Activated CD8-positive, alpha-beta T cell treated with anti-CD3 and anti-CD28 coated beads, Interleukin-2, amount 10 ng/mL, durations not matched to agents 7 days and 5 days (primary cell): ENCODE results near the gene TPI1. TPM values are rescaled to one million over a fixed set of nuclear protein-coding genes. Genes with fewer than 3 reads are reported as not detected.

Source experiments
- ATAC-seq: fragments of 150-1000 bp; cut with Tn5 transposase; one replicate; pipeline ENCODE4 v1.10.0; 2021; ENCODE audit warnings: moderate library complexity
- CTCF ChIA-PET: fragments of 350-600 bp; sonication (Branson Sonifier 250); formaldehyde crosslinking; loops from one replicate; lab custom pipeline; 2021; ENCODE audit warnings: antibody characterized with exemption; lab: Charles Lee
- POLR2A ChIA-PET: fragments of 350-600 bp; sonication (Branson Sonifier 250); formaldehyde crosslinking; loops from one replicate; lab custom pipeline; 2021; ENCODE audit warnings: antibody characterized with exemption; lab: Charles Lee
- DNase-seq: peaks from one replicate; pipeline ENCODE4 v3.0.0-alpha.2; 2020
- H3K27ac Mint-ChIP-seq: one replicate; pipeline ENCODE4 v1.8.0; 2021; ENCODE audit warnings: mild to moderate bottlenecking, mixed read lengths
- H3K27me3 Mint-ChIP-seq: one replicate; pipeline ENCODE4 v1.8.0; 2021; ENCODE audit warnings: low read depth, mixed read lengths
- H3K36me3 Mint-ChIP-seq: one replicate; pipeline ENCODE4 v1.8.0; 2021; ENCODE audit warnings: low read depth, mixed read lengths
- H3K4me1 Mint-ChIP-seq: one replicate; pipeline ENCODE4 v1.8.0; 2021; ENCODE audit warnings: low read depth, mixed read lengths
- H3K4me3 Mint-ChIP-seq: one replicate; pipeline ENCODE4 v1.8.0; 2021; ENCODE audit warnings: mild to moderate bottlenecking, mixed read lengths
- H3K9me3 Mint-ChIP-seq: one replicate; pipeline ENCODE4 v1.8.0; 2022; ENCODE audit warnings: mixed read lengths; ENCODE audit not compliant: insufficient read depth
- total RNA-seq, 2 experiments: library from RNA; stranded (reverse); gene quantifications; one replicate each; pipeline ENCODE4 v1.2.3, GENCODE V29; 2021

TPI1 gene
- total RNA-seq, 2 experiments from 2014 or later: 1,505 to 1,545 TPM

DNA sequence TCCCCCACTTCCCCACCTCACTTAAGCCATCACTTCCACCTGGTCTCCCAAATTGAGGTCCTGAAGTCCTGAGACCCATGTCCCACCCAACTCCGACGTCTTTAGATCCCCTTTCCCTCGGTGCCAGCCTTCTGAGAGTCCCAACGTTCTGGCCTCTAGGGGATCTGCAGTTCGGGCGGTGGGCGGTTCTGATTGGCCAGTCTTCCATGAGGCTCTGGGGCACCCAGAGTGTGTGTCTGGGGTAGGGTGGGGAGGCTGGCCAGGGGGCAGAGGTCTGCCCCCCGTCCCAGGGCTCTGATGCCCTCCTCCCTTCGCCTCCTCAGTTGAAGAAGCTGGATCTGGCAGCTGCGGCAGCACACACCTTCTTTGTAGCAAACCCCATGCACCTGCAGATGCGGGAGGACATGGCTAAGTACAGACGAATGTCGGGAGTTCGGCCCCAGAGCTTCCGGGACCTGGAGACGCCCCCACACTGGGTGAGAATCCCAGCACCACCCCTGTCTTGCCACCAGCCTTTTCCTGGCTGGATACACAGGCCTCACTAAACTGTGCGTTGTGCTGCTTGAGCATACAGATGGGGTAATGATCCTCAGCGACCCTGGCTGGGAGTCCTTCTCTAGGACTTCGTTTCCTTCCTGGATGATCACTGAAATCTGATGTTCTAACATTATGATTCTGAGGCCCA lies 37.7 kb upstream of the TPI1 start:
- Mint-ChIP-seq H3K27ac (no peak overlapping the region), H3K27me3 (peaks cover 53% of the 10 kb centered on the region), H3K4me1 (peaks cover 24% of the 10 kb centered on the region), H3K4me3 (peak overlapping the region; percentile 66), H3K36me3 (no peaks in the 10 kb centered on the region), H3K9me3 (no peaks in the 10 kb centered on the region)
- POLR2A ChIA-PET: interaction anchor here (0.7 to 1.5 kb wide), 5 partner anchors 32 to 140 kb away, joined by 3 to 6 read pairs (median 4); partner anchors contain the start of genes C12orf57, PTMS, RNU7-1 and ZNF384
- DNase-seq (no peak), ATAC-seq (no peak)
- CTCF ChIA-PET: interaction anchor here (0.9 to 10.3 kb wide), 7 partner anchors 40 to 209 kb away, joined by 3 to 116 read pairs (median 3); partner anchors contain the start of genes MLF2 and SPSB2

DNA sequence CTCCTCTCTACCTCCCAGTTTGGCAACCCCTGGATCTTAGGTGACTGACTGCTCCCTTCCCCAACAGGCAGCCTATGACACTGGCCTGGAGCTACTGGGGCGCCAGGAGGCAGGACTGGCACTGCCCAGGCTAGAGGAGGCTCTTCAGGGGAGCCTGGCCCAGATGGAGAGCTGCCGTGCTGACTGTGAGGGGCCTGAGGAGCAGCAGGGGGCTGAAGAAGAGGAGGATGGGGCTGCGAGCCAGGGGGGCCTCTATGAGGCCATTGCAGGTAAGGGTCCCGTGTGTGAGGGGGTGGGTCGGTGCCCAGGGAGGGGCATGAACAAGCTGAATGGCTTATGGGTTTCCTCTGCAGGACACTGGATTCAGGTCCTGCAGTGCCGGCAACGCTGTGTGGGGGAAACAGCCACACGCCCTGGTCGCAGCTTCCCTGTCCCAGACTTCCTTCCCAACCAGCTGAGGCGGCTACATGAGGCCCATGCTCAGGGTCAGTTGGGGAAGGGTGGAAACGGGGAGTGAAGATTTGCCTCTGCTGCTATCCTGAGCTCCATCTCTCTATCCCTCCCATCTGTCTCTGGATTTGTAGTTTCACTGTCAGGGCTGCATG lies 36.9 kb upstream of the TPI1 start:
- no peak overlapping the region for H3K27ac Mint-ChIP-seq
- no peak for DNase-seq
- no peak for ATAC-seq
- ChIA-PET CTCF (interaction anchor here (1.1 kb wide), 3 partner anchors 61 to 77 kb away, joined by 3 to 5 read pairs (median 4); partner anchors contain the start of gene MLF2), POLR2A (interaction anchor here (0.6 to 1.0 kb wide), 2 partner anchors 41 to 56 kb away, joined by 3 read pairs; no protein-coding TSS in a partner anchor)
- H3K4me1 Mint-ChIP-seq: peaks cover 21% of the 10 kb centered on the region
- peaks cover 49% of the 10 kb centered on the region for H3K27me3 Mint-ChIP-seq
- no peaks in the 10 kb centered on the region for H3K9me3 Mint-ChIP-seq
- no peak overlapping the region for H3K4me3 Mint-ChIP-seq
- no peaks in the 10 kb centered on the region for H3K36me3 Mint-ChIP-seq

DNA sequence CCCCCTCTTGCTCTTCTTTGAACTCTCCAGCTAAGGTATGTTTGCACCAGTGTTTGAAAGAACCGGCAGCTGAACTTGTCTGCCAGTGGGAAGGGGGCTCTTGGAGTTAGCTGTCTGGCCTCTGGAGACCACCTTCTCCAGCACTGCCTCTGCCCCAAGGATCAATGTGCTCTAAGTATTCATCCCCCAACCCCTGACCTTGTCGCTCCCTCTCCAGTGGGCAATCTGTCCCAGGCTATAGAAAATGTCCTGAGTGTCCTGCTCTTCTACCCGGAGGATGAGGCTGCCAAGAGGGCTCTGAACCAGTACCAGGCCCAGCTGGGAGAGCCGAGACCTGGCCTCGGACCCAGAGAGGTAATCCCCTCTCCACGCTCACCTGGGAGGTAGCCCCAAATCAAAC lies 36.3 kb upstream of the TPI1 start:
- H3K36me3 Mint-ChIP-seq: no peaks in the 10 kb centered on the region
- CTCF ChIA-PET: interaction anchor here (1.1 kb wide), 2 partner anchors 60 to 77 kb away, joined by 4 to 5 read pairs; partner anchors contain the start of gene MLF2
- H3K27ac Mint-ChIP-seq: no peak overlapping the region
- no peak for DNase-seq
- H3K9me3 Mint-ChIP-seq: no peaks in the 10 kb centered on the region
- peaks cover 20% of the 10 kb centered on the region for H3K4me1 Mint-ChIP-seq
- H3K27me3 Mint-ChIP-seq: peaks cover 46% of the 10 kb centered on the region
- POLR2A ChIA-PET: interaction anchor here (0.6 to 1.0 kb wide), 2 partner anchors 41 to 56 kb away, joined by 3 read pairs; no protein-coding TSS in a partner anchor
- ATAC-seq: no peak
- H3K4me3 Mint-ChIP-seq: no peak overlapping the region

DNA sequence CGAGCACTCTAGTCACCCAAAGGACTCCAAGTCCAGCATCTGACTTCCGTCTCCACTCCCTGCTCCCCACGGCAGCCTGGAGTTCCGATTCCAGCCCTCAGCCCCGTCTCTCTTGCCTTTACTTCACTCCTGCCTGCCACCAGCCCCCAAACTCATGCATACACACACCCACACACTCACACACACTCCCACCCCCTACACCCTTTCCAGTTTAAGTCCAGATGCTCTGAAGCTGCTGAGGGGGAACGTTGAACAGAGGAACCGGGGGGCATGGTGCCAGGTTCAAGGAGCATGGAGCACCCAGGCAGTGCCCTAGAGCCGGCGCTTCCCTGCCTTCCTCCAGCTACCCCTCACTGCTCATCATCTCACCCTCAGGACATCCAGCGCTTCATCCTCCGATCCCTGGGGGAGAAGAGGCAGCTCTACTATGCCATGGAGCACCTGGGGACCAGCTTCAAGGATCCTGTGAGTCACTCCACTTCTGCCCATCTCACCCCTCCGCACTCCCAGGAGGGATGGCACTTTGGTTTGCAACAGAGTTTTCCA lies 35.8 kb upstream of the TPI1 start:
- no peak for DNase-seq
- Mint-ChIP-seq H3K27me3 (peaks cover 41% of the 10 kb centered on the region), H3K4me3 (no peak overlapping the region), H3K9me3 (no peaks in the 10 kb centered on the region), H3K27ac (no peak overlapping the region), H3K36me3 (no peaks in the 10 kb centered on the region), H3K4me1 (peaks cover 20% of the 10 kb centered on the region)
- POLR2A ChIA-PET: no interaction called here
- CTCF ChIA-PET: interaction anchor here (4.1 to 9.2 kb wide), 2 partner anchors 18 to 78 kb away, joined by 35 to 130 read pairs; partner anchors contain the start of genes CDCA3, MLF2 and USP5
- ATAC-seq: no peak

DNA sequence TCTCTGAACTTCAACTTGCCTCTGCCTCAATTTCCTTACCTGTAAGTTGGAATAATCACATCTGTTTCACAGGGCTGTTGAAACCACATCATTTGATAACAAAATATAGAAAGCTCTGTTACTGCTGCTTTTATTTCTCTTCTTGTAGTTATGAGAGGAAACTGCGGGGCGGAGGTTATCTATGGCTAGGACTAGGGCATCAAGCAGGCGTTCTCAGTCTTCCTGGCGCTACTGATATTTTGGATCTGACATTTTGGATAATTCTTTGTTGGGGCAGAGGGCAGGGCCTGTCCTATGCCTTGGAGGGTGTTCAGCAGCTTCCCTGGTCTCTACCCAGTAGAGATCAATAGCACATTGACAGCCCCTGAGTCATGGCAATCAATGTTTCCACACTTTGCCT lies 35.2 kb upstream of the TPI1 start:
- CTCF ChIA-PET: interaction anchor here (1.4 to 9.2 kb wide), 4 partner anchors 17 to 108 kb away, joined by 3 to 130 read pairs (median 20); partner anchors contain the start of genes CDCA3, COPS7A, MLF2 and PTMS
- H3K4me1 Mint-ChIP-seq: peaks cover 20% of the 10 kb centered on the region
- DNase-seq (no peak), ATAC-seq (no peak)
- POLR2A ChIA-PET: interaction anchor here (1.4 to 1.5 kb wide), 2 partner anchors 20 to 79 kb away, joined by 3 to 6 read pairs; partner anchors contain the start of genes MLF2 and USP5
- H3K27ac Mint-ChIP-seq: no peak overlapping the region
- H3K27me3 Mint-ChIP-seq: peaks cover 37% of the 10 kb centered on the region
- H3K36me3 Mint-ChIP-seq: no peaks in the 10 kb centered on the region
- no peak overlapping the region for H3K4me3 Mint-ChIP-seq
- H3K9me3 Mint-ChIP-seq: no peaks in the 10 kb centered on the region

DNA sequence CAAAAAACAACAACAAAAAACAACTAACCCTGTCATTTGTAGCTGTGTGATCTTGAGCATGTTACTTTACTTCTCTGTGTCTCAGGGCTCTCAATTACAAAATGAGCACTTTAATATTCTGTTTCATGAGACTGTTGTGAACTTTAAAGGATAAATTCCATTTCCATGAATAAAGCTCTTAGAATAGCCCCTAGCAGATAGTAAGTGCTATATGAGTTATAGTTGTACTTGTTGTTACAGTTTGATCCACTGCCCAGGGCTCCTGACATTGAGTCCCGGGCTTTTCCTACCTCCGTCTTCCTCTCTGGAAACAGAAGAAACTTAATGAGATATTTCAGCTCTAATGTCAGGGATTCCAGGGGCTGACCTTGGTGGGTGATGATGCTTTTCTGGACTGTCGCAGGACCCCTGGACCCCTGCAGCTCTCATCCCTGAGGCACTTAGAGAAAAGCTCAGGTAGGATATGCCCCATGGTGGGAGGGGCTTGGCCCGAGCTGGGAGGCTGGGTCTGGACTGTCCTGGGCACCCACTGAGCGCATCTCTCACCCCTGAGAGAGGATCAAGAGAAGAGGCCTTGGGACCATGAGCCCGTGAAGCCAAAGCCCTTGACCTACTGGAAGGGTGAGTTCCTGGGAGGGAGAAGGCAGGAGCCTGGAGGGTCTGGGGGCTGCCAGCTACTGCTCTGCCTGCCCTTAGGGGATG lies 34.0 kb upstream of the TPI1 start:
- no peak overlapping the region for H3K4me3 Mint-ChIP-seq
- peaks cover 28% of the 10 kb centered on the region for H3K27me3 Mint-ChIP-seq
- H3K9me3 Mint-ChIP-seq: no peaks in the 10 kb centered on the region
- H3K4me1 Mint-ChIP-seq: peaks cover 12% of the 10 kb centered on the region
- ATAC-seq (no peak), DNase-seq (no peak)
- CTCF ChIA-PET: interaction anchor here (0.6 to 9.2 kb wide), 13 partner anchors 8 to 410 kb away, joined by 3 to 130 read pairs (median 13); partner anchors contain the start of genes CD4, CDCA3, COPS7A and GPR162
- no peak overlapping the region for H3K27ac Mint-ChIP-seq
- POLR2A ChIA-PET: interaction anchor here (1.4 to 1.5 kb wide), 2 partner anchors 19 to 80 kb away, joined by 3 to 6 read pairs; partner anchors contain the start of genes MLF2 and USP5
- H3K36me3 Mint-ChIP-seq: no peaks in the 10 kb centered on the region

DNA sequence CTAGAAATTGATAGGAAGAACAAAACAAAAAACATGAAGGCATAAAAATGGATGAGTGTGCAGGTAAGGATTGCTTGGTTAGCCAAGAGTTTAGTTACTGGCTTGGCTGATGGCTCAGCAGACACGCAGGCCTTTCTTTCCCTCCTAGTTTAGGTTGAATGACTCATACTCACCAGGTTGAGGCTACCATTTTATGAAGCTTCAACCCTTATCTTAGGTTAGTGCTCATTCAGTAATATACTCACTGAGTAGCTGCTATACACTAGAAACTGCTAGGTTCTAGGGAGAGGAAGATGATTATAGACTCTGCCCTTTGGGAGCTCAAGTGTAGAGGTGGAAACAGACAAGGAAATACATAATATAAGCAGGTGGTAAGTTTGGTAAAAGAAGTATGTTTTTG lies 33.1 kb upstream of the TPI1 start:
- DNase-seq: no peak
- Mint-ChIP-seq H3K27me3 (peaks cover 22% of the 10 kb centered on the region), H3K27ac (no peak overlapping the region), H3K4me3 (no peak overlapping the region), H3K36me3 (no peaks in the 10 kb centered on the region), H3K4me1 (peaks cover 7% of the 10 kb centered on the region), H3K9me3 (no peaks in the 10 kb centered on the region)
- ChIA-PET POLR2A (interaction anchor here (1.0 to 1.1 kb wide), 2 partner anchors 10 to 17 kb away, joined by 3 to 4 read pairs; partner anchors contain the start of gene CDCA3), CTCF (interaction anchor here (0.6 to 9.2 kb wide), 20 partner anchors 9 to 410 kb away, joined by 3 to 130 read pairs (median 6); partner anchors contain the start of genes CD4, CDCA3, COPS7A and GPR162)
- no peak for ATAC-seq

DNA sequence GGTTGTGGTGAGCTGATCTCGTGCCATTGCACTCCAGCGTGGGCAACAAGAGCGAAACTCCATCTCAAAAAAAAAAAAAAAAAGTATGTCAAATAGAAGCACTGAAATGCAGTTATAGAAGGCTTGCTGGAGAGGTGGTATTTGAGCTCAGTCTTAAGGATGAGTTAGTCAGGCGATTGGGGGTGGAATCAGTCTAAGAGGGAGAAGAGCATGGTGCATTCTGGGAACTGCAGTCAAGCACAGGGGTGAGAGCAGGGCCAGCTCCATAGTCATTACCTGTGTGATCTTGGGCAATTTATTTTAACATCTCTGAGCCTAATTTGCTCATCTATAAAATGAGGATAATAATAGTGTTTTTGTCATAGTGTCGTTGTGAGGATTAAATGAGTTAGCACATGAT lies 32.5 kb upstream of the TPI1 start:
- Mint-ChIP-seq H3K9me3 (no peaks in the 10 kb centered on the region), H3K4me3 (no peak overlapping the region), H3K4me1 (peaks cover 3% of the 10 kb centered on the region), H3K27me3 (peaks cover 17% of the 10 kb centered on the region), H3K36me3 (no peaks in the 10 kb centered on the region), H3K27ac (no peak overlapping the region)
- ChIA-PET POLR2A (interaction anchor here (1.0 to 1.1 kb wide), 2 partner anchors 9 to 16 kb away, joined by 3 to 4 read pairs; partner anchors contain the start of gene CDCA3), CTCF (interaction anchor here (0.6 to 9.2 kb wide), 19 partner anchors 10 to 282 kb away, joined by 3 to 130 read pairs (median 6); partner anchors contain the start of genes CD4, CDCA3, COPS7A and GPR162)
- ATAC-seq (no peak), DNase-seq (no peak)

DNA sequence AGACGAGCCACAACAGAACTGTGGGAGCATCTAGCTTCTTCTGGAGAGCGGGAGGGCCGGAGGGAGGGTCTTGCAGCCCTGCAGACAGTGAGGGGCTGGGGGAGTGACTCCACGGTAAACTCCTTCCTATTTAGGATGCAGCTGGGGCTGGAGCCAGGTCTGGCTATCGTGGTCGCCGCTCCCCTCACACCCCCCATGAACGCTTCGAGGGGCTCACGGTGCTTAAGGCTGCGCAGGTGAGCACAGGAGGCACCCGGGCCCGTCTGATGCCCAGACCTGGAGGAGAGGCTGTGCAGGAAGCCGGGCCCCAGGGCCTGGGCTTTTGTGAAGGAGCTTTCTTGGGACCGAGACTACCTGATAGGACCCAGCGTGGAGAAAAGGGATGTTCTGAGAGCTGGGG lies 30.5 kb upstream of the TPI1 start:
- CTCF ChIA-PET: interaction anchor here (0.9 to 9.2 kb wide), 10 partner anchors 11 to 148 kb away, joined by 3 to 130 read pairs (median 4); partner anchors contain the start of genes CD4, CDCA3, GPR162 and MLF2
- POLR2A ChIA-PET: interaction anchor here (0.5 kb wide), 1 partner anchor 27 kb away, joined by 3 read pairs; no protein-coding TSS in a partner anchor
- Mint-ChIP-seq H3K27me3 (peaks cover 3% of the 10 kb centered on the region), H3K36me3 (no peaks in the 10 kb centered on the region), H3K4me3 (no peak overlapping the region), H3K27ac (no peak overlapping the region), H3K9me3 (no peaks in the 10 kb centered on the region), H3K4me1 (peaks cover 3% of the 10 kb centered on the region)
- no peak for ATAC-seq
- no peak for DNase-seq

DNA sequence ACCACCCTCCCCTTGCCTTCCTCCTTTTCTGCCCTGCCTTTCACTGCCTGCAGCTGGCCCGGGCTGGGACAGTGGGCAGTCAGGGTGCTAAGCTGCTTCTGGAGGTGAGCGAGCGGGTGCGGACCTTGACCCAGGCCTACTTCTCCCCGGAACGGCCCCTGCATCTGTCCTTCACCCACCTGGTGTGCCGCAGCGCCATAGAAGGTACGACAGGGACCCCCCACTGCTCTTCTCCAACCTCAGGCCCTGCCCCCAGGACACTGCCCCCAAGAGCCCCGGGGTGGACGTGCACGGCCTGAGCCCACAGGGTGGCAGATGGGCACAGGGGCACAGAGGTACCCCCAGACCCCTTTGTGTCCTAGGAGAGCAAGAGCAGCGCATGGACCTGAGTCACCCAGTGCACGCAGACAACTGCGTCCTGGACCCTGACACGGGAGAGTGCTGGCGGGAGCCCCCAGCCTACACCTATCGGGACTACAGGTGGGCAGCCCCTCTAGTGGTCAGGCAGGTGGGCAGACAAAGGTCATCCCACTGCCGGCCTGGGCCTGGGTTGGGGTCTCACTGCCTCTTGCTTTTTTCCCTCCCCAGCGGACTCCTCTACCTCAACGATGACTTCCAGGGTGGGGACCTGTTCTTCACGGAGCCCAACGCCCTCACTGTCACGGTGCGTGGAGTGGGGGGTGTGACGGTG lies 29.8 kb upstream of the TPI1 start:
- Mint-ChIP-seq H3K27me3 (peaks cover 3% of the 10 kb centered on the region), H3K4me1 (peaks cover 3% of the 10 kb centered on the region), H3K36me3 (no peaks in the 10 kb centered on the region), H3K9me3 (no peaks in the 10 kb centered on the region), H3K27ac (no peak overlapping the region), H3K4me3 (no peak overlapping the region)
- DNase-seq (no peak), ATAC-seq (no peak)
- POLR2A ChIA-PET: interaction anchor here (0.5 to 3.0 kb wide), 2 partner anchors 14 to 28 kb away, joined by 3 to 14 read pairs; partner anchors contain the start of genes CDCA3 and USP5
- CTCF ChIA-PET: interaction anchor here (0.9 to 9.2 kb wide), 6 partner anchors 12 to 84 kb away, joined by 4 to 130 read pairs (median 8); partner anchors contain the start of genes CDCA3, GPR162, MLF2 and USP5
